Gastrocnemius medialis (tissue), 4 donors: ENCODE data around the gene GPR173. TPM values are rescaled to one million over a fixed set of nuclear protein-coding genes. Genes with fewer than 3 reads are reported as not detected.
A peak's percentile ranks its signal among the peaks of the same experiment; 100 is the strongest.

ENCODE experiments used
- ATAC-seq, 2 donors: fragments of 150-250 bp; one replicate each; pipeline ENCODE4 v1.9.1; 2016
- DNase-seq, 2 donors: peaks; one replicate each; pipeline ENCODE4 v3.0.0-alpha.2; 2019
- H3K27ac ChIP-seq, 4 donors: fragments of 200-600 bp; sonication (generic); 1 replicate in 1 of 4; 2 replicates in 3 of 4; pipeline ENCODE4 v1.5.1; 2016 to 2018; ENCODE audit warnings: mild to moderate bottlenecking in 2 of 4, moderate library complexity in 1 of 4
- H3K27me3 ChIP-seq, 3 donors: fragments of 200-600 bp; sonication (generic) in 2 of 3; 1 replicate in 1 of 3; 2 replicates in 2 of 3; pipeline versions ENCODE4 v1.5.1 to v1.6.0; 2016 to 2019; ENCODE audit warnings: mild to moderate bottlenecking in 1 of 3, moderate library complexity in 1 of 3
- H3K36me3 ChIP-seq, 2 donors: fragments of 200-600 bp; sonication (generic) in 1 of 2; one replicate each; pipeline ENCODE4 v1.5.1; 2017 to 2018
- H3K4me1 ChIP-seq, 2 donors: fragments of 200-600 bp; sonication (generic) in 1 of 2; one replicate each; pipeline ENCODE4 v1.5.1; 2016 to 2017; ENCODE audit warnings: mild to moderate bottlenecking in 2 of 2
- H3K4me3 ChIP-seq, 4 donors: fragments of 200-600 bp; sonication (generic) in 3 of 4; 1 replicate in 1 of 4; 2 replicates in 3 of 4; pipeline ENCODE4 v1.5.1; 2016 to 2019; ENCODE audit warnings: mild to moderate bottlenecking in 2 of 4
- H3K9me3 ChIP-seq, 3 donors: fragments of 200-600 bp; sonication (generic) in 2 of 3; 1 replicate in 1 of 3; 2 replicates in 2 of 3; pipeline ENCODE4 v1.5.1; 2016 to 2019
- CTCF ChIP-seq, 5 experiments: fragments of 450-650 bp in 3 of 5; fragments of 200-600 bp in 2 of 5; sonication (generic) in 2 of 5; IDR thresholded peaks in 4 of 5; conservative IDR thresholded peaks in 1 of 5; 1 replicate in 4 of 5; 2 replicates in 1 of 5; pipeline ENCODE4 v1.5.1; 2016 to 2019; ENCODE audit warnings: antibody characterized with exemption in 5 of 5, mild to moderate bottlenecking in 3 of 5, moderate library complexity in 3 of 5
- POLR2A ChIP-seq, 2 donors: fragments of 450-650 bp; IDR thresholded peaks; one replicate each; pipeline ENCODE4 v1.6.1; 2017; ENCODE audit warnings: antibody characterized with exemption in 2 of 2, mild to moderate bottlenecking in 2 of 2, moderate library complexity in 2 of 2
- in situ Hi-C, 4 donors: fragments of 200-750 bp; cut with MboI; loops; one replicate each; pipeline versions ENCODE4 v1.15.0 to v1.8.0; 2017; ENCODE audit warnings: low sequenced_read_pairs in 4 of 4
- intact Hi-C: fragments of 100-400 bp; cut with DNase I; formaldehyde crosslinking; loops from one replicate; pipeline ENCODE4 v1.15.1; 2023; ENCODE audit warnings: low total_unique reads
- total RNA-seq, 4 donors: library from RNA; depleted of rRNA; stranded (reverse); fragments of >200 nt; gene quantifications; one replicate each; pipeline versions ENCODE4 v1.1.0 to v1.2.3, GENCODE V29; 2016

Gene GPR173
- total RNA-seq, 4 donors from 2014 or later, result 0.07 to 0.31 (median 0.10) TPM; not detected in 1

- in situ Hi-C loops (no loop called here), intact Hi-C loops (loop anchor here (1.0 to 10.0 kb wide), 6 partner anchors 17 to 365 kb away; partner anchors contain the start of genes IQSEC2 and KDM5C)
- Histone ChIP-seq H3K9me3 (no peaks in the 10 kb centered on the region), H3K4me1 (peaks cover 0 to 10% of the 10 kb centered on the region in 2 donors), H3K4me3 (peak overlapping the region; percentile 32 to 44 (median 34)), H3K27ac (peak overlapping the region; percentile 82 to 86 (median 84)), H3K27me3 (no peaks in the 10 kb centered on the region), H3K36me3 (no peaks in the 10 kb centered on the region)
- peak; percentile 94 to 95 for ATAC-seq
- DNase-seq, result peak; percentile 74 to 84
- TF ChIP-seq CTCF (IDR thresholded peaks at IDR 0.05 in 4 of 5, conservative IDR thresholded peaks at IDR 0.05 in 1 of 5) (peak; percentile 65 to 81 (median 78)), POLR2A (IDR thresholded peaks at IDR 0.05) (peak; percentile 28 to 31)
Measured at GRCh38 chrX:53071604-53072417, 23.2 kb downstream of the GPR173 start.

- Histone ChIP-seq H3K27ac (peak overlapping the region; percentile 82 to 86 (median 84)), H3K4me1 (peaks cover 0 to 10% of the 10 kb centered on the region in 2 donors), H3K9me3 (no peaks in the 10 kb centered on the region), H3K4me3 (peak overlapping the region; percentile 32 to 44 (median 34)), H3K27me3 (no peaks in the 10 kb centered on the region), H3K36me3 (no peaks in the 10 kb centered on the region)
- TF ChIP-seq POLR2A (IDR thresholded peaks at IDR 0.05) (no peak), CTCF (IDR thresholded peaks at IDR 0.05 in 4 of 5, conservative IDR thresholded peaks at IDR 0.05 in 1 of 5) (no peak)
- in situ Hi-C loops (no loop called here), intact Hi-C loops (loop anchor here (5.0 to 10.0 kb wide), 3 partner anchors 210 to 365 kb away; partner anchors contain the start of gene IQSEC2)
- ATAC-seq, result peak; percentile 32 to 34
- no peak for DNase-seq
Measured at GRCh38 chrX:53072418-53073114, 24.0 kb downstream of the GPR173 start.

GRCh38 chrX:53073115-53073586 lies 24.6 kb downstream of the GPR173 start:
- no peak for TF ChIP-seq CTCF (IDR thresholded peaks at IDR 0.05 in 4 of 5, conservative IDR thresholded peaks at IDR 0.05 in 1 of 5)
- TF ChIP-seq POLR2A (IDR thresholded peaks at IDR 0.05), result no peak
- Histone ChIP-seq H3K27ac (peak overlapping the region; percentile 82 to 86 (median 84)), H3K9me3 (no peaks in the 10 kb centered on the region), H3K36me3 (no peaks in the 10 kb centered on the region), H3K4me1 (peaks cover 0 to 10% of the 10 kb centered on the region in 2 donors), H3K4me3 (no peak overlapping the region), H3K27me3 (no peaks in the 10 kb centered on the region)
- DNase-seq (no peak), ATAC-seq (peak in 1 of 2 donors; percentile 9)
- in situ Hi-C loops (no loop called here), intact Hi-C loops (loop anchor here (5.0 to 10.0 kb wide), 3 partner anchors 209 to 364 kb away; partner anchors contain the start of gene IQSEC2)

GRCh38 chrX:53075011-53075410 lies 26.4 kb downstream of the GPR173 start:
- Histone ChIP-seq H3K27me3 (no peaks in the 10 kb centered on the region), H3K4me1 (peaks cover 0 to 10% of the 10 kb centered on the region in 2 donors), H3K4me3 (no peak overlapping the region), H3K27ac (no peak overlapping the region), H3K9me3 (no peaks in the 10 kb centered on the region), H3K36me3 (no peaks in the 10 kb centered on the region)
- no peak for DNase-seq
- in situ Hi-C loops, result loop anchor here in 1 of 4 donors (25.0 kb wide), 1 partner anchor 137 kb away; no protein-coding TSS in a partner anchor
- intact Hi-C loops, result loop anchor here (10.0 kb wide), 1 partner anchor 250 kb away; no protein-coding TSS in a partner anchor
- ATAC-seq, result no peak
- TF ChIP-seq CTCF (IDR thresholded peaks at IDR 0.05 in 4 of 5, conservative IDR thresholded peaks at IDR 0.05 in 1 of 5) (no peak), POLR2A (IDR thresholded peaks at IDR 0.05) (no peak)
